ENCODE measurements around the gene NGRN.

DNA sequence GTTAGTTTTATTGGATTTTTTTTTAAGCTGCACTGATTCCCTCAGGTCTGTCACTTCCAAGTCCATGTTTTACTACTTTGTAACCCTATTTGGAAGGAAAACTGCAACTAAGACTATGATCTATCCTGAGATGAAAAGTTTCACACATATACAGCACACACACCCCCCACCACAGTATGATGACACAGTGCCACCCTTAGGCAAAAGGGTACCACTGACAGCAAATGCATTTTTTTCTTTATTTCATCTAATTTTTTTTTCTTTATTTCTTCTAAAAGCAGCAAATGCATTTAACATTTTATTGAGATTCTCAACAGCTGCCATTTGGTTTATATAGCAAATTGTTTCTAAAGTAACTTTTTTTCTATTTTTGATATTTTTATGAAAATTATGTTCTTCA lies 21.2 kb downstream of the NGRN start:
- TF ChIP-seq EZH2 (IDR thresholded peaks at IDR 0.05; ENCODE audit: borderline replicate concordance) (no peak), EZH2phosphoT487 (IDR thresholded peaks at IDR 0.05; ENCODE audit: low read depth, severe bottlenecking, unreplicated experiment) (no peak)
- TF ChIP-seq, protein P1, sequence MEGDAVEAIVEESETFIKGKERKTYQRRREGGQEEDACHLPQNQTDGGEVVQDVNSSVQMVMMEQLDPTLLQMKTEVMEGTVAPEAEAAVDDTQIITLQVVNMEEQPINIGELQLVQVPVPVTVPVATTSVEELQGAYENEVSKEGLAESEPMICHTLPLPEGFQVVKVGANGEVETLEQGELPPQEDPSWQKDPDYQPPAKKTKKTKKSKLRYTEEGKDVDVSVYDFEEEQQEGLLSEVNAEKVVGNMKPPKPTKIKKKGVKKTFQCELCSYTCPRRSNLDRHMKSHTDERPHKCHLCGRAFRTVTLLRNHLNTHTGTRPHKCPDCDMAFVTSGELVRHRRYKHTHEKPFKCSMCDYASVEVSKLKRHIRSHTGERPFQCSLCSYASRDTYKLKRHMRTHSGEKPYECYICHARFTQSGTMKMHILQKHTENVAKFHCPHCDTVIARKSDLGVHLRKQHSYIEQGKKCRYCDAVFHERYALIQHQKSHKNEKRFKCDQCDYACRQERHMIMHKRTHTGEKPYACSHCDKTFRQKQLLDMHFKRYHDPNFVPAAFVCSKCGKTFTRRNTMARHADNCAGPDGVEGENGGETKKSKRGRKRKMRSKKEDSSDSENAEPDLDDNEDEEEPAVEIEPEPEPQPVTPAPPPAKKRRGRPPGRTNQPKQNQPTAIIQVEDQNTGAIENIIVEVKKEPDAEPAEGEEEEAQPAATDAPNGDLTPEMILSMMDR (IDR thresholded peaks at IDR 0.05; ENCODE audit: poor library complexity), result peak; percentile 57

Data from hepatocyte (in vitro differentiated cells).